Measurements from ENCODE around the gene ATP11A. TPM values are rescaled to one million over a fixed set of nuclear protein-coding genes. Genes with fewer than 3 reads are reported as not detected.

Gene ATP11A
- total RNA-seq, 3 donors from 2014 or later: 22.1 to 27.2 (median 26.8) TPM

GRCh38 chr13:112828082-112828699 is 138.4 kb downstream of the ATP11A start:
- intact Hi-C loops (cut with DNase I; ENCODE audit: low total_unique reads): no loop called here

GRCh38 chr13:112828756-112829155 is 138.9 kb downstream of the ATP11A start:
- Histone ChIP-seq H3K27me3 (no peaks in the 10 kb centered on the region), H3K9me3 (no peaks in the 10 kb centered on the region), H3K4me1 (no peaks in the 10 kb centered on the region), H3K36me3 (no peaks in the 10 kb centered on the region), H3K4me3 (no peak overlapping the region), H3K27ac (no peak overlapping the region)
- TF ChIP-seq POLR2A (IDR thresholded peaks at IDR 0.05): no peak
- TF ChIP-seq POLR2AphosphoS5 (IDR thresholded peaks at IDR 0.05): no peak
- TF ChIP-seq CTCF (IDR thresholded peaks at IDR 0.05): no peak
- intact Hi-C loops (cut with DNase I; ENCODE audit: low total_unique reads): no loop called here
- DNase-seq (ENCODE audit: low spot score in 2 of 2): no peak

More at GRCh38 chr13:112828082-112828699, 138.4 kb downstream of the ATP11A start:
- no peak for DNase-seq (ENCODE audit: low spot score in 2 of 2)
- Histone ChIP-seq H3K27ac (no peak overlapping the region), H3K9me3 (no peaks in the 10 kb centered on the region), H3K27me3 (no peaks in the 10 kb centered on the region), H3K4me3 (no peak overlapping the region), H3K4me1 (no peaks in the 10 kb centered on the region), H3K36me3 (no peaks in the 10 kb centered on the region)
- TF ChIP-seq POLR2A (IDR thresholded peaks at IDR 0.05) (no peak), POLR2AphosphoS5 (IDR thresholded peaks at IDR 0.05) (no peak), CTCF (IDR thresholded peaks at IDR 0.05) (no peak)

- no peak for DNase-seq (ENCODE audit: low spot score in 2 of 2)
- Histone ChIP-seq H3K9me3 (no peaks in the 10 kb centered on the region), H3K4me1 (no peaks in the 10 kb centered on the region), H3K27me3 (no peaks in the 10 kb centered on the region), H3K27ac (no peak overlapping the region), H3K4me3 (no peak overlapping the region), H3K36me3 (no peaks in the 10 kb centered on the region)
- no peak for TF ChIP-seq POLR2A (IDR thresholded peaks at IDR 0.05)
- no peak for TF ChIP-seq POLR2AphosphoS5 (IDR thresholded peaks at IDR 0.05)
- no peak for TF ChIP-seq CTCF (IDR thresholded peaks at IDR 0.05)
- intact Hi-C loops (cut with DNase I; ENCODE audit: low total_unique reads): no loop called here
These were observed 141.4 kb downstream of the ATP11A start for GRCh38 chr13:112831196-112831595.

GRCh38 chr13:112831801-112832200 is 142.0 kb downstream of the ATP11A start:
- H3K4me1 ChIP-seq: no peaks in the 10 kb centered on the region
- intact Hi-C loops (cut with DNase I; ENCODE audit: low total_unique reads): no loop called here
- H3K27ac ChIP-seq: no peak overlapping the region
- H3K27me3 ChIP-seq: no peaks in the 10 kb centered on the region
- no peak for DNase-seq (ENCODE audit: low spot score in 2 of 2)
- no peaks in the 10 kb centered on the region for H3K36me3 ChIP-seq
- TF ChIP-seq POLR2A (IDR thresholded peaks at IDR 0.05) (no peak), POLR2AphosphoS5 (IDR thresholded peaks at IDR 0.05) (no peak), CTCF (IDR thresholded peaks at IDR 0.05) (no peak)
- no peak overlapping the region for H3K4me3 ChIP-seq
- no peaks in the 10 kb centered on the region for H3K9me3 ChIP-seq

- intact Hi-C loops (cut with DNase I; ENCODE audit: low total_unique reads): no loop called here
- Histone ChIP-seq H3K4me3 (no peak overlapping the region), H3K27me3 (no peaks in the 10 kb centered on the region), H3K9me3 (no peaks in the 10 kb centered on the region), H3K36me3 (no peaks in the 10 kb centered on the region), H3K4me1 (no peaks in the 10 kb centered on the region), H3K27ac (no peak overlapping the region)
- TF ChIP-seq POLR2A (IDR thresholded peaks at IDR 0.05): no peak
- no peak for TF ChIP-seq POLR2AphosphoS5 (IDR thresholded peaks at IDR 0.05)
- TF ChIP-seq CTCF (IDR thresholded peaks at IDR 0.05): no peak
- DNase-seq (ENCODE audit: low spot score in 2 of 2): no peak
These were observed 143.0 kb downstream of the ATP11A start for GRCh38 chr13:112832811-112833210.
